GM18499 (cell line): ENCODE measurements around the gene ADIPOR2.

Experiments used
- ATAC-seq: cut with Tn5 transposase; IDR thresholded peaks from one replicate; pipeline ENCODE4 v1.9.1; 2021; ENCODE audit warnings: moderate number of reproducible peaks; ENCODE audit not compliant: insufficient read depth, unreplicated experiment

ADIPOR2 gene

DNA sequence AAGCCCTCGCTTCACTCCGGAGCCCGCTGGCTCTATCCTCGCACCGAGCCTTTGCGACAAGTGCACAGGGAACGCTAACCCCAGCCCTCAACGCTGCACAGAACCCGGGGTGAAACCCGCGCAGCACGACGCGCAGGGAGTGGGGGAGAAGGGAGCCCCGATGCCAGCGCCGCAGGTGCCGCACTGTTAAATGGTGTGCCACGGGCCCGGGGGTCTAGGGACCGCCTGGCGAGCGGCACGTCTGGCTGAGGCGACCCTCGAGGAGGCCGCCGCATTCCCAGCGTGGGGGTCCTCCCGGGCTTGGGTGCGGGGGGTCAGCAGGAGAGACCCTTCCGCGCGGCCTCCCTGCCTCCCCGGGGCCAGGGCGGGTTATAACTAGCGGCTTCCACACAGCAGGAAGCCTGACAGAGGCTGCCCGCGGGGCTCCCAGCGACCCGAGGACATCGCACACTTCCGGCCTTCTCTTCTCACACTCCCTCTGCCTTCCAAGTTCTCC lies 105.7 kb downstream of the ADIPOR2 start:
- ATAC-seq: no peak

DNA sequence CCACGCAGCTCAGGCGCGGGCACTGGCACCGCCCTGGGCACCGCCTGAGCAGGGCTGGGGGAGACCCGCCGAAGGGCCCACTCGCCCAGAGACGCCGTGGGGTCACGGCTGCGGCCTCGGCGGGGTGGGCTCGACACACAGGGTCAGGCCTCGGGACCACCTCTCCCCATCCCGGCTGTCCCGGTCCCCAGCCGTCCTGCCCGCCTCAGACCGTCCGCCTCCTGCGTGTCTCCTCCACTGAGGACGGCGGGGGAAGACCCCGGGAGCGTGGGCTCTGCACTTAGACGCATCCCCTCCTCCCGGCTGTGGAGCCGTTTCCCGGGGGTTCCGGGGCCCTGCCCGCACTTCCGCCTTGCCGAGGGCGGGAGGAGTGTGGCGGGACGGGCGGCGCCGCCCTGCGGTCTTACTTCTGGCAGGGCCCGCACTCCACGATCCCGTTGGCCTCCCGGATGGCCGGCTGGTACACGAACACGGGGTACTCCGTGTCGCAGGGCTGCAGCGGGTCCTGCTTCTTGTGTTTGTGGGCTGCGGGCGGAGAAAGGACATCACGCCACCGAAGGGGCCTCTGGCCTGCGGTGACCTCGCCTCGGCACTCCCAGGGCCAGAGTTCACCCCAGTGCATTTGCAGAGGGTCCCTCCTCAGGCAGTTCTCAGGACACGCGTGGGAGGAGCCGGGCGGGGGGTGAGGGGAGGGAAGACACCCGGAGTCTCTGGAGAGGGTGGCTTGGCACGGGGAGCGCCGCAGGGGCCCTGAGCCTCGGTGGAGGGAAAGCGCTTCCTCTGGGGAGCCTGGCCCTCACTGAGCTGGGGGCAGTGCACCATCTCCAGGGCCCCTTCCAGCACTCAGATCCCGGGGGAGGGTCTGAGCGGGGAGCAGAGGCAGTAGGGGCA lies 106.4 kb downstream of the ADIPOR2 start:
- no peak for ATAC-seq

DNA sequence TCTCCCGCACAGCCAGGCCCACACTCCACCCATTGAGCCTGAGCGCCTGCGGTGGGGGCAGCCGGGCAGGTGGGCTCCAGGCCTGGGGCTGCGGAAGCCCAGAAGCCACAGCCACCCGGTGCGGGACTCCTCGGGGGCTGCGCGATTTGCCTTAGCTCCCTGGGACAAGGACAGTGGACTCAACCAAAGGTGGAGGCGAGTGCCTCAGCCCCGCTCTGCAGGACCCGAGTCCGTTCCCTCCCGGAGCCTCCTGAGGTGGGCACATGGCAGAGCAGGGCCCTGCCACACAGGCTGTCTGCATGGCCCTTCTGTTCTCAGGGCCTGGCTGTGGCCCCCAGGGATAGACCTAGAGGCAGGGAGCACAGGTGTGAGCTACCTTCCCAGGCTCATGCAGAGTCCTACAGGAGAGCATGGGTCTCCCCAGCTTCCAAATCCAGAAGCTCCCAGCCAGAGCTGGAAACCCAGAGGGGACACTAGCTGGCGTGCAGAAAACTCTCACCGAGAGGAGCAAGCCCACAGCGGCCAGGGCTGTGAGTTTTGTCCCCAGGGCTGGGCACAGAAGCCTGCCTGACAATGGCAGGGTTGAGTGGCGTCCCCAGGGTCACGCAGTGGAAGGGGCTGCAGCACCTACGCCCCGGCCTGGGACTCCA lies 107.2 kb downstream of the ADIPOR2 start:
- no peak for ATAC-seq

DNA sequence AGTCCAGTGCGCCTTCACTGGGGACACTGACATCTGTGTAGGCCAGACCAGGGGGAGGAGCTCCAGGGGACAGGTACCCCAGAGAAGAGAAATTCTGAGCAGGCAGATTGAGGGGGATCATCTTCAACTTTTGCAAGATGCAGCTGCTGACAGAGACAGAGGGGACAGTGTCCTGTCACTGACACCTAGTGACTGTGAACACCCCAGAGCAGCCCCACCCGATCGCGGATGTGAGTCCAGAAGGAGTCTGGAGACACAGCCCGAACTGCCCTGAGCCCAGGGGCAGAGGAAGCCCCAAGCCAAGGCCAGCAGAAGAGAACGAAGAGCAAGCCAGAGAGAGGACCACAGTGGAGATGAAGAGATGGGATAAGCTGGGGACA lies 107.8 kb downstream of the ADIPOR2 start:
- ATAC-seq: no peak

DNA sequence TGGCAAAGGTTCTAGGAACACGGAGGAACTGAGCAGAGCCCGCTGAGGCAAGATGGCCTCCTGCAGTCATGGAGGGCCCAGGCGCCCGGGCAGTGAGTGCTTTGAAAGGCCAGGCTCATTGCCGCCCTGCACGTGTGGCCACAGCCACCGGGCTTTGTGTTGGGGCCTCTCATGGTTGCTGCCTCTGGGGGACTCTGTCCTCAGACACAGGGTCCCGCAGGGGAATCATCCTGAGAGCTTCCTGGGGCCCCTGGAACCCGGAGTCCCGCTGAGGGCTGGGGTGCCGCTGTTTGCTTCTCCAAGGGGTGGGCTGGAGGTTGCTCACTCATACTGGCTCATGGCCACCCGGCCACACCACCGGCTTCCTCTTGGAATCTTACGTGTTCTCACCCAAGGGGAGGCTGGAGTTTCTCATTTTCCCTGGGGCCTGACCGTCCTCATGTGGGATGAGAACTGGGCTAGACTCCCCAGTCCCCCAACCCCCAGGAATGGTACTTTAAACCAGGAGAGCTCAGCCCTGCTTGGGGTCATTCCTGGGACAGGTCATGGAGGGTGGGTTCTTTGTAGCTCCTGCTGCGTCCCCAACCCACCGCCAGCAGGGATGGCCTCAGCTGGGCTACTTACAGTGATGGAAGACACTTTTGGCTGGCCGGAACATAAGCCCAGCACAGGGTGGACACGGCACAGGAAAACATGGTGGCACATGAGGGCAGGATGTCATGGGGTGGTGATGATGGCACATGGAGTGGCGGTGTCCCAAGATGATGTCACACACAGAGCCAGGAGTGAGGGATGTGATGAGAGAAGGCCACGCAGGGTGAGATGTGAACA lies 108.4 kb downstream of the ADIPOR2 start:
- no peak for ATAC-seq

DNA sequence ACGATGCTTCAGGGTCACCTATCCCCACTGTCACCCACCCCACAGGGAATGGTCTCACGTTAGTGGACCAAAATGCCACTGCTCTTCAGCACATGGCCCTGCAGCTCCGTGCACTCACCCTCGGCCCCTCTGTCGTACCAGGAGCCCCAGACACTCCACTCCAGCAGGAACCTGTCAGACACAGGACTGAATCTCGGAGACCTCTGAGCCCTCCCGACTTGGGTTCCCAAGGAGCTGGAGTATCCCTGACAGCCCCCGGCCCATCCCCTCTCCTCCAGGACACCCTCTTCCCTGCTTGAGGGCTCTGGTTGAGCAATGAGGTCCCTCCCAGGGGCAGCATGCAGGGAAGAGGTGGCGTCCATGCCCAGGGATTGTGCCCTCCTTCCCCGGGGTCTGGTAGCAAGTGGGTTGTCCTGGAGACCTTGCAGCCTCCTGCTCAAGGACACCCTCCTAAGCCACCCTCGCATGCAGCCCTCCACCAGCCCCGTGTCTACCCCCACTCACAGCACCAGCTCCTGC lies 109.1 kb downstream of the ADIPOR2 start:
- no peak for ATAC-seq

DNA sequence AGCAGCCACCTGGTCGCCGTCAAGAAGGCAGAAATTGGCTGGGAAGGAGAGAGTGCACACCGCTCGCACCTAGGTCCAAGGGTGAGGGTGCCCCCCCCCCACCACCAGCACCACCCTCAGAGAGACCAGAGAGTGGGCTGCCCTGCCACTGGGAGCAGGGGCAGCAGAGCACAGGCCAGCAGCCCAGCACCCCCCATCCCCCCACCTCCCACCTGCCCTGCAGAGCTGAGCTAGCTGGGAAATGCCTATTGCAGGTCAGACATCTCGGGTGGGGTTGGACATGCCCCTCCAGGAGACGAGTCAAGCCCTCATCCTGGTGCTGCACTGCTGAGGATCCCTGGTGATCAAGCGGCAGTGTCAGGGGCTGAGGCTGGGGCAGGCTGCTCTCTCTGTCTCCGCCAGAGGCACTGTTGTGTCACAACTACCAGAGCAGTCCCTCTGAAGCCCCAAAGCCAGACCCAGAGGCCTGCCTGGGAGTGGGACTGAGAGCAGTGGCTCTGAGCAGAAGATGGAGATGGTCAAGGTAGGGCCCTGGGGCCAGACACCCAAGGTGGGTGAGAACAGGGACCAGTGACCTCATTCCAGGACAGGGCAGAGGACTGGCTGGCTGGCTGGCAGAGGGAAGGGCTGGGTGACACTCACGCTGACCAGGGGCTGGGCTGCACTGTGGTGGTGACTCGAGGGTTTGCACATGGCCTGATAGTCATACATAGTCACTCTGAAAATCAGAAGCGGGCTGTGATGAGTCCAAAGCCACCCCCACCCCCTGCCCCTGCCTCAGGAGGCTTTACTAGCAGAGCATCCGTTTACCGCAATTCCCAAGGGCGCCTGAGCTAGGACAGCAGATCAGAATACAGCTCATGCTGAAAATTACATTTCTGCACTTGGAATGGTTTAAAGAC lies 109.8 kb downstream of the ADIPOR2 start:
- no peak for ATAC-seq

DNA sequence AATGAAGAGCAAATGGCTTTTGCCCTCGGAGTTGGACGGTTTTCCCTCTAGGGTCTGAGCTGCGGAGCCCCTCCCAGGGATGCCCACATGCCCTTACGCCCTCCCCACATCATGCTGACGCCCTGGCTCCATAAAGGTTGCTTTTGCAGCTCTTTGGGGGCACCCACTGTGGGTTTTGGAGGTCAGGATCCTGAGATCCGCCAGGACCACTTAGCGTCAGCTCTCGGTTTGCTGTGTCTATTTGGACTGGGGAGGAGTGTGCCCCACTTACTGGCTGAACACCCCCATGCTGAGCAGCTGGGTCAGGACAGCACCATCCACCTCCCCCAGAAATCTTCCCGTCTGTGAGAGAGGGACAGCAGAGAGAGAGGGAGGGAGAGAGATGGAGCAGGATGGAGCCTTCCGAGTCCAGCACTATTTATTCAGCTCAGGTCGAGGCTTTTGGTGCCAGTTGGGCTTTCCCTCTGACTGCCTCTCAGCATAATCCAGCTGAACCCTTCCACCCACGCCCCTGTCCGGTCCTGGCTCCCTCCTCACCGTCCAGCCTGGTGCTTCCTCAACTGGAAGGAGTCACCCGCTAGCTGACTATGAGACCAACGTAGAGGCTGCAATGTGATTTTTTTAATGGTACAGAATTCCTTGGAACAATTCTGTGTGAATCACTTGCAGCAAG lies 110.6 kb downstream of the ADIPOR2 start:
- ATAC-seq: no peak

DNA sequence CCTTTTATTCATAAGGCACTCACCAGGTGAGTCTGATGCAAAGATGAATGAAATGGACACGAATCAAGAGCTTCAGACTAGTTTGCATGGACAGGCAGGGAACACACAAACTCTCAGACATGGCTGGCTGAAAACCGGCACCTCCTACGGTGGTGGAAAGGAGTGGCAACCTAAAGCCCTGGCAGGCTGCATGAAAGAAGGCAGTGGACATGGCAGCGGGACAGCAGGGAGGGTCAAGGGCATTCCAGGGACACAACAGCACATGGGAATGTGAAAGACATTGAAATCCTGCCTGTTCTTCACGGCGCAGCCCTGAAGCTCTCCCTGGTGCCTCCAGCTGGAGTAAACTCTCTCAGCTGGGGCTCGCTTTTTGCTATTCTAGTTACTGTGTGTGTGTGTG lies 112.9 kb downstream of the ADIPOR2 start:
- ATAC-seq: no peak

DNA sequence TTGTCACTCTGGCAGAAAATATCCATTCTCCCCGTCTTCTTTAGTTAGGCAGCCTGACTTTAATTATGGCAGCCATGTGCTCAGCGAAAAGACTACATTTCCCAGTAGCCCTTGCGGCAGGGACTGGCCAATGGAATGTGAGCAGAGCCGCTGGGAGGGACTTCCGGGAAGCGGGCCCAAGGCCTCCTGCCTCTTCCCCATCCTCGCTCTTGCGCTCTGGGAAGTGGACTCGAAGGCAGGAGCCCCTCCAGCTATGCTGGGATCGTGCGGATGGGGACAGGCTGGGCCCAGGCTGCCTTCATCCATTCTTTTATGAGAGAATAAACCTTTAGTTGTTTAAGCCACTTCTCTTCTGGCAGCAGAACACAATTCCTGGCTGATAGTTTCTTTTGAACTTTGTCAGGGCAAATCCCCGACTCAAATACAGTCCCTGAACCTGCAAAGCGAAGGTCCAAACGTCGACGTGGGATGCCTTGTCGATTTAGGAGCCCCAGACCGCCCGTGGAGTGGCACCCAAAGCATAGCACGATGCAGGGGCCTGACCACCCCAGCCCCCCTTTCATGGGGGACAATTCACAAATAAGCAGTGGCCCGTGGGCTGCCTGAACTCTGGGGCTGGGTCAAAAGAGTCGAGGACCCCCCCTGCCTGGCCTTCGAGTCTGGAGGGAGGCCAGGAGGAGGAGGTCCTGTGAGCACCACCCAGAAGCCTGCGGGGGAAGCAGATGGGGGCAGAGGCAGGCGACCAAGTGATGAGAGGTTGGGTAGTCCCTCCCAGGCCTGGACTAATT lies 113.9 kb downstream of the ADIPOR2 start:
- ATAC-seq: no peak

DNA sequence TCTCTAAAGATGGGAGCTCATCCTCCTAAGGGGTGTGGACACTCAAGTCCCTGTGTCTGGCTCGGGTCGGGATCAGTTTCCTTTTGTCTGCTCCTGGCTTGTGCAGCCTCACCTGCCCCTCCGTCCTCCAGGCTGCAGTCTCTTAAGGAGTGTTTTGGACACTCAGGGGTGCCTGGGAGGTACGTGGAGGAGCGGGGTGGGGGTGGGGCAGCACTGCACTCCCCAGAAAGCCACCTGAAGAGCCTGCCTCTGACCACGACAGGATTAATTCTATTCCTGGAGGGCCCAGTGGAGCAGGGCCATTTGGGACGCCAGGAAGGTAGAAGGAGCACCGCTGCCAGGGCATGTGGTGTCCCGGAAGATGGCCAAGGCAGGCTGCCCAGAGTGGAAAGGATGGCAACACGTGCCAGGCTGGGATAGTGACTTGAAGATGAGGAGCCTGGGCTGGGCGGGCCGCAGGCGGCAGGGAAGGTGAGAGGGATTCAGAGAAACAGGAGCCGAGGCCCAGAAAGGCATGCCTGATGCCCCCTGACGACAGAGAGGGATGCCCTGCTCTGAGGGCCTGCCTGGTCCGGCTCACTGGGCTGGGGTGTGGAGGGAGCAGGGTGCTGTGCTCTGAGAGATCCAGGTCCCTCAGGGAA lies 114.7 kb downstream of the ADIPOR2 start:
- ATAC-seq: no peak

DNA sequence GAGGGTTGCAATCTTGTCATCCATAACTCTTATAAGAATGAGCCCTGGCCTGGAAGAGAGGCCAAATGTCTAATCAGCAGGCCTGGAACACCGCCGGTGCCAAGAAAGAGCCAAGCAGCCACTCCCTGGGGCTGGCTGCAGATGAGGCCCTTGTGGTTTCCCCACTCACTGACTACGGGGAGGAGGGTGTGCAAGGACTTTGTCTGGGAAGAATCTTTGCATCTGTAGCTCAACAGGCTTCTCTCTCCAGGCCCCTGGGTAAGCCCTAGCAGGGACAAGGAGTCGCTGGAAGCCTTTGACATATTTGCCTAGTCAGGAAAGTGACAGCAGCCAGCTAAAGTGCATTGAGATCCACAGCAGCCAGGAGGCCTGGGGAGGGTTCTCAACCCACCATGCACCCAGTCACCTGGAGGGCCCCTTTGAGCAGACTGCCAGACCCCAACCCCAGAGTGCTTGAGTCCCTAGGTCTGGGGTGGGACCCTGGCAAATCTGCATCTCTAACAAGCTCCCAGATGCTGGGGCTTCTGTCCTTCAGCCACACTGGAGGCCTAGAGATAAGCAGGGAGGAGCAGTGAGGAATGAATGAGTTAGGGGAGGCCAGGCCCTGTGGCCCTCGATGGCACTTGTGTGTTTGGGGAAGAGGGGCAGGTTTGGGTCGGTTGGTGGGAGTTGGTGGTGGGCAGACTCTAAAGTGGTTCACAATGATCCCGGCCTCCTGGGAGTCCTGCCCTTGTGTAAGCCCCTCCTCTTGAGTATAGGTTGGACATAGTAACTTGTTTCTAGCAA lies 115.6 kb downstream of the ADIPOR2 start:
- no peak for ATAC-seq

DNA sequence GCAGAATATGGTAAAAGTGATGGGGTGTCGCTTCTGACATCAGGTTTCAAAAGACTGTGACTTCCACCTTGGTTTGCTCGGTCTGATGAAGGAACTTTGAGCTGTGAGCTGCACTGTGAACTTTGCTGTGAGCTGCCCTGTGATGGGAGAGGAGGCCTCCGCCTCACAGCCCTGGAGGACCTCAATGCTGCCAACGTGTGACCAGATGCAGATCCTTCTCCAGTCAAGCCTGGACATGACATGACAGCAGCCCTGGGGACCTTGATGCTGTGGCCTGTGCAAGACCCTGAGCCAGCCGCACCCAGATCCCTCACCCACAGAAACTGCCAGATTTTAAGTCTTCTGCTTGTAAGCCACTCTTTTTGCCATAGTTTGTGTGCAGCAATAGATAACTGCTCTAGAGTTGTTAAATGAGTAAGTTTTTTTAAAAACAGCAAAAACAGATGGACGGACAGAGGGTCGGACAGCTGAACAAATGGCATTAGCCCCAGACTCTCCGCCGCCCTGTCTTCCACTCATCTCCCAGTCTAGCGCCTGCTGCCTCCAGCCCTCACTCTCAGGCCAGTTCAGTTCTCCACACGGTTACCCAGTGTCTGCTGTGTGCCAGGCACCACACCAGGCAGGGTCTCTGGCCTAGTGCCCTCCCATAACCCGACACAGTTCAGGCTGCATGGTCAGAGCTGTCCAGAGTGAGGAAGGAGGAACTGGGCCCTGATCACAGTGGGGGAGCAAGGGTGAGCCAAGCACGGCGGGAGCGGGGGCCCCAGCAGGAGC lies 116.4 kb downstream of the ADIPOR2 start:
- no peak for ATAC-seq

DNA sequence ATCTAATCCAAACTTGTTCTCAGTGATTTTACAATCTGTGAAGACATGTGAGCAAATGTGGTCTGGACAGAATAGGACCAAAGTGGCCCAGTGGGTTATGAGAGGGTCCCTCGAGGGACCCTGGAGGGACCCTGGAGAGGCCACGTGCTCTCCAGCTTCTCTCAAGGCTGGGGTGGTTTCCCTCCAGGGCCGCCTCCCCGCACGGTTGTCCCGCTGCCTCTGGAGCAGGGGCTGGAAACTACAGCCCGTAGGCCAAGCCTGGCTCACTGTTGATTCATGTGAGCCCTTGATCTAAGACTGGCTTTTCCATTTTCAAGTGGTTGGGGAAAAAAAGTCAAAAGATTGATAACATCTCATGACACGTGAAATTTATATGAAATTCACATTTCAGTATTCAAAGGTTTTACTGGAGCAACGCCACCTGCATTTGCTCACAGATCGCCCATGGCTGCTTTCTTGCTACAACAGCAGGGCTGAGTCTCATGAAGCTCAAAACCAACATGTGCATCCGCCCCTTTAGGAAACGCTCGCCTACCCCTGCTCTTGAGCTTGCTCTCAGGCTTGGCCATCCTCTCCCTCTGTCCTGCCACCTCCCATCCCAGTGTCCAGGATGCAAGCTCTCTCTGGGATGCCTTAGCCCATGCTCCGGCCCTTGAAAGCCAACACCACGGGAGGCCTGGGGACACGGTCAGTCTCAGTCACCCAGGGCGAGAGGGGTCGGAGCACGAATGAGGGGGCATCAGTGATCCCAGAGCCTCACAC lies 117.3 kb downstream of the ADIPOR2 start:
- ATAC-seq: no peak

DNA sequence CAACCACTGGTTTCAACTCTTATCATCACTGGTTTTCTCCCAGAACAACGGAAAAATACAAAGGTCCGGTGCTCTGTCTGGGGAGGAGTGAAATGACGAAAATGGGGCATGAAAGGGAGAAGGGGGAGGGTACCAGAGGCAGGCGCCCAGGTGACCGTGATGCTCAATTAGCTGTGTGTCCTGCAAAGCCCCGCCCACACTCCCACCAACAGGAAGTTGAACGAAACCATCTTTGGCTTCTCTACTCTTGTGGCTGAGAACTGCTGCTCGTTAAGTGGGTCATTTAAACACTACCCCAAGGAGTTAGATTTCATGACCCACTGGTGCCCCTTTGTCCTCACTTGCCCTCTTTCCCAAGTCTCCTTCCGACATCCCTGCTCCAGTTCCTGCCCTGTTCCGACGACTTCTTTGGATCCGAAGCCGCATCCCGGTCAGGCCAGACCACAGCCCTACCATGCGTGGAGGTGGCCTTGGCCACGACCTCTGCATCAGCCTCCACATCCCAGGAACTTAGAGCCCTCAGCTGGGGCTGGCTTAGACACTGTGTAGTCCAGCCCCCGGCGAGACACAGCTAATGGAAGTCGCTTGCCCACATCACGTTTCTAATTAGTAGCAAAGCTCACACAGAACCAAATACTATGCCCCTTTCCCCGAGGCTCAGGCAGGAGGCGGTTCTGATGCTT lies 118.1 kb downstream of the ADIPOR2 start:
- no peak for ATAC-seq
